Measurements from ENCODE around the gene TNFRSF17. TPM values are rescaled to one million over a fixed set of nuclear protein-coding genes. Genes with fewer than 3 reads are reported as not detected.
"Not testable (repeated sequence)": the region's sequence is repeated elsewhere in the genome, so short reads cannot be mapped to it uniquely, and the experiment has no call there.

The TNFRSF17 gene
- not detected in 2 replicates for total RNA-seq
- polyA plus RNA-seq: not detected in 2 replicates
- polyA plus RNA-seq (2012): not detected in 2 replicates
- not detected in 2 replicates for polyA minus RNA-seq (ENCODE audit: low replicate concordance)

- TF ChIP-seq EZH2 (IDR thresholded peaks at IDR 0.05; ENCODE audit: low read length, missing control alignments): no peak
Observed at GRCh38 chr16:11964761-11965551, at the start of gene TNFRSF17. Gene TNFRSF17, plus strand, starts transcription at chr16:11965210. Its CDS starts 115 bp downstream, at chr16:11965325.

GRCh38 chr16:11915644-11916523 is 49.1 kb upstream of the TNFRSF17 start, which contains the start of gene GSPT1:
Gene GSPT1, minus strand, starts transcription at chr16:11915956. Its CDS starts 236 bp downstream, at chr16:11915720.
- Histone ChIP-seq H3K27me3 (ENCODE audit: control insufficient read depth, insufficient read depth, low read length) (no peaks in the 10 kb centered on the region), H3K79me2 (ENCODE audit: control insufficient read depth, insufficient read depth, low read length) (peaks cover 45% of the 10 kb centered on the region), H3K4me3 (replicated peaks in 1 of 4; ENCODE audit: control extremely low read depth in 1 of 4, insufficient read depth in 1 of 4, low read depth in 3 of 4, low read length in 4 of 4) (peak within 1 kb of the TSS; percentile 59 to 93 (median 76)), H4K20me1 (ENCODE audit: control insufficient read depth, extremely low read depth, insufficient read depth, low read length) (no peaks in the 10 kb centered on the region), H3K36me3 (ENCODE audit: control insufficient read depth, insufficient read depth, low read length) (no peaks in the 10 kb centered on the region), H2AFZ (ENCODE audit: low read length) (peak within 1 kb of the TSS; percentile 80), H3K4me1 (ENCODE audit: control insufficient read depth, extremely low read depth, insufficient read depth, low read length) (peaks cover 5% of the 10 kb centered on the region), H3K4me2 (ENCODE audit: extremely low read depth, insufficient read depth, low read length) (peak within 1 kb of the TSS; percentile 92), H3K27ac (ENCODE audit: insufficient read depth, low read length) (peak within 1 kb of the TSS; percentile 64), H3K9me3 (ENCODE audit: control insufficient read depth, insufficient read depth, low read depth, low read length) (no peaks in the 10 kb centered on the region), H3K9ac (ENCODE audit: insufficient read depth, low read length) (peak within 1 kb of the TSS; percentile 64)
- TF ChIP-seq EZH2 (IDR thresholded peaks at IDR 0.05; ENCODE audit: low read length, missing control alignments) (no peak), CTCF (conservative IDR thresholded peaks at IDR 0.05 in 1 of 2, IDR thresholded peaks at IDR 0.05 in 1 of 2; ENCODE audit: low read depth in 1 of 2, low read length in 2 of 2) (no peak)
- peak; percentile 97 to 99 for DNase-seq (ENCODE audit: low read depth in 2 of 2)

More at GRCh38 chr16:11964761-11965551, at the start of gene TNFRSF17:
- Histone ChIP-seq H3K27me3 (ENCODE audit: control insufficient read depth, insufficient read depth, low read length) (no peaks in the 10 kb centered on the region), H3K4me2 (ENCODE audit: extremely low read depth, insufficient read depth, low read length) (peak within 1 kb of the TSS; percentile 23), H3K9me3 (ENCODE audit: control insufficient read depth, insufficient read depth, low read depth, low read length) (no peaks in the 10 kb centered on the region), H3K4me3 (replicated peaks in 1 of 4; ENCODE audit: control extremely low read depth in 1 of 4, insufficient read depth in 1 of 4, low read depth in 3 of 4, low read length in 4 of 4) (no peak within 1 kb of the TSS), H4K20me1 (ENCODE audit: control insufficient read depth, extremely low read depth, insufficient read depth, low read length) (no peaks in the 10 kb centered on the region), H3K9ac (ENCODE audit: insufficient read depth, low read length) (no peak within 1 kb of the TSS), H3K36me3 (ENCODE audit: control insufficient read depth, insufficient read depth, low read length) (no peaks in the 10 kb centered on the region), H3K27ac (ENCODE audit: insufficient read depth, low read length) (no peak within 1 kb of the TSS), H3K79me2 (ENCODE audit: control insufficient read depth, insufficient read depth, low read length) (no peaks in the 10 kb centered on the region), H2AFZ (ENCODE audit: low read length) (no peak within 1 kb of the TSS), H3K4me1 (ENCODE audit: control insufficient read depth, extremely low read depth, insufficient read depth, low read length) (no peaks in the 10 kb centered on the region)
- peak in 1 of 2 donors; percentile 12 for DNase-seq (ENCODE audit: low read depth in 2 of 2)

- no peaks in the 10 kb centered on the region for H4K20me1 ChIP-seq (ENCODE audit: control insufficient read depth, extremely low read depth, insufficient read depth, low read length)
Observed at GRCh38 chr16:11916524-11917285, 48.3 kb upstream of the TNFRSF17 start.

GRCh38 chr16:11924046-11924445 is 41.0 kb upstream of the TNFRSF17 start:
- H3K4me3 ChIP-seq (replicated peaks in 1 of 4; ENCODE audit: control extremely low read depth in 1 of 4, insufficient read depth in 1 of 4, low read depth in 3 of 4, low read length in 4 of 4); H3K79me2 ChIP-seq (ENCODE audit: control insufficient read depth, insufficient read depth, low read length); H3K9me3 ChIP-seq (ENCODE audit: control insufficient read depth, insufficient read depth, low read depth, low read length); H4K20me1 ChIP-seq (ENCODE audit: control insufficient read depth, extremely low read depth, insufficient read depth, low read length); H2AFZ ChIP-seq (ENCODE audit: low read length); H3K27me3 ChIP-seq (ENCODE audit: control insufficient read depth, insufficient read depth, low read length); H3K4me2 ChIP-seq (ENCODE audit: extremely low read depth, insufficient read depth, low read length); H3K36me3 ChIP-seq (ENCODE audit: control insufficient read depth, insufficient read depth, low read length); H3K27ac ChIP-seq (ENCODE audit: insufficient read depth, low read length); H3K4me1 ChIP-seq (ENCODE audit: control insufficient read depth, extremely low read depth, insufficient read depth, low read length); H3K9ac ChIP-seq (ENCODE audit: insufficient read depth, low read length); DNase-seq (ENCODE audit: low read depth in 2 of 2): not testable (repeated sequence)

More at GRCh38 chr16:11916524-11917285, 48.3 kb upstream of the TNFRSF17 start:
- peak overlapping the region; percentile 51 for H2AFZ ChIP-seq (ENCODE audit: low read length)
- H3K4me2 ChIP-seq (ENCODE audit: extremely low read depth, insufficient read depth, low read length): peak overlapping the region; percentile 92
- H3K4me1 ChIP-seq (ENCODE audit: control insufficient read depth, extremely low read depth, insufficient read depth, low read length): peaks cover 5% of the 10 kb centered on the region
- H3K27me3 ChIP-seq (ENCODE audit: control insufficient read depth, insufficient read depth, low read length): no peaks in the 10 kb centered on the region
- H3K9me3 ChIP-seq (ENCODE audit: control insufficient read depth, insufficient read depth, low read depth, low read length): no peaks in the 10 kb centered on the region
- H3K27ac ChIP-seq (ENCODE audit: insufficient read depth, low read length): peak overlapping the region; percentile 15
- H3K36me3 ChIP-seq (ENCODE audit: control insufficient read depth, insufficient read depth, low read length): no peaks in the 10 kb centered on the region
- H3K4me3 ChIP-seq (replicated peaks in 1 of 4; ENCODE audit: control extremely low read depth in 1 of 4, insufficient read depth in 1 of 4, low read depth in 3 of 4, low read length in 4 of 4): peak overlapping the region; percentile 35 to 78 (median 75)
- DNase-seq (ENCODE audit: low read depth in 2 of 2): peak; percentile 20 to 63
- H3K79me2 ChIP-seq (ENCODE audit: control insufficient read depth, insufficient read depth, low read length): peaks cover 37% of the 10 kb centered on the region
- TF ChIP-seq CTCF (conservative IDR thresholded peaks at IDR 0.05 in 1 of 2, IDR thresholded peaks at IDR 0.05 in 1 of 2; ENCODE audit: low read depth in 1 of 2, low read length in 2 of 2) (no peak), EZH2 (IDR thresholded peaks at IDR 0.05; ENCODE audit: low read length, missing control alignments) (no peak)
- H3K9ac ChIP-seq (ENCODE audit: insufficient read depth, low read length): no peak overlapping the region

Data from fibroblast of lung (primary cell).